GM12872 (cell line): Measurements from ENCODE around the gene ELMO1.

Experiments used
- TF ChIP-seq, protein P1 (sequence below): IDR thresholded peaks from 3 replicates; pipeline ENCODE4 v1.5.1; 2011; ENCODE audit warnings: low read depth, mild to moderate bottlenecking, low read length, moderate library complexity; ENCODE audit not compliant: insufficient read depth

The ELMO1 gene

DNA sequence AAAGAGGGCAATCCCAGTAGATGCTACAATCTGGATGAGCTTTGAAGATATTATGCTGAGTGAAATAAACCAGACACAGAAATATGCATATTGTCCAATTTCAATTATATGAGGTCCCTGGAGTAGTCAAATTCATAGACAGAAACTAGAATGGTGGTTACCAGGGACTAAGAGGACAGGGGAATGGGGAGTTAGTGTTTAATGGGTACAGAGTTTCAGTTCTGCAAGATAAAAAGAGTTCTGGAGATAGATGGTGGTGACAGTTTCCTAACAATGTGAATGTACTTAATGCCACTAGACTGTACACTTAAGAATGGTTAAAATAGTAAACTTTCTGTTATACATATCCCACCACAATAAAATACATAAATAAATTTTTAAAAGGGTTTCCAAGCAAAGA is 236.6 kb downstream of the ELMO1 start:
- TF ChIP-seq, protein P1, sequence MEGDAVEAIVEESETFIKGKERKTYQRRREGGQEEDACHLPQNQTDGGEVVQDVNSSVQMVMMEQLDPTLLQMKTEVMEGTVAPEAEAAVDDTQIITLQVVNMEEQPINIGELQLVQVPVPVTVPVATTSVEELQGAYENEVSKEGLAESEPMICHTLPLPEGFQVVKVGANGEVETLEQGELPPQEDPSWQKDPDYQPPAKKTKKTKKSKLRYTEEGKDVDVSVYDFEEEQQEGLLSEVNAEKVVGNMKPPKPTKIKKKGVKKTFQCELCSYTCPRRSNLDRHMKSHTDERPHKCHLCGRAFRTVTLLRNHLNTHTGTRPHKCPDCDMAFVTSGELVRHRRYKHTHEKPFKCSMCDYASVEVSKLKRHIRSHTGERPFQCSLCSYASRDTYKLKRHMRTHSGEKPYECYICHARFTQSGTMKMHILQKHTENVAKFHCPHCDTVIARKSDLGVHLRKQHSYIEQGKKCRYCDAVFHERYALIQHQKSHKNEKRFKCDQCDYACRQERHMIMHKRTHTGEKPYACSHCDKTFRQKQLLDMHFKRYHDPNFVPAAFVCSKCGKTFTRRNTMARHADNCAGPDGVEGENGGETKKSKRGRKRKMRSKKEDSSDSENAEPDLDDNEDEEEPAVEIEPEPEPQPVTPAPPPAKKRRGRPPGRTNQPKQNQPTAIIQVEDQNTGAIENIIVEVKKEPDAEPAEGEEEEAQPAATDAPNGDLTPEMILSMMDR, result no peak

DNA sequence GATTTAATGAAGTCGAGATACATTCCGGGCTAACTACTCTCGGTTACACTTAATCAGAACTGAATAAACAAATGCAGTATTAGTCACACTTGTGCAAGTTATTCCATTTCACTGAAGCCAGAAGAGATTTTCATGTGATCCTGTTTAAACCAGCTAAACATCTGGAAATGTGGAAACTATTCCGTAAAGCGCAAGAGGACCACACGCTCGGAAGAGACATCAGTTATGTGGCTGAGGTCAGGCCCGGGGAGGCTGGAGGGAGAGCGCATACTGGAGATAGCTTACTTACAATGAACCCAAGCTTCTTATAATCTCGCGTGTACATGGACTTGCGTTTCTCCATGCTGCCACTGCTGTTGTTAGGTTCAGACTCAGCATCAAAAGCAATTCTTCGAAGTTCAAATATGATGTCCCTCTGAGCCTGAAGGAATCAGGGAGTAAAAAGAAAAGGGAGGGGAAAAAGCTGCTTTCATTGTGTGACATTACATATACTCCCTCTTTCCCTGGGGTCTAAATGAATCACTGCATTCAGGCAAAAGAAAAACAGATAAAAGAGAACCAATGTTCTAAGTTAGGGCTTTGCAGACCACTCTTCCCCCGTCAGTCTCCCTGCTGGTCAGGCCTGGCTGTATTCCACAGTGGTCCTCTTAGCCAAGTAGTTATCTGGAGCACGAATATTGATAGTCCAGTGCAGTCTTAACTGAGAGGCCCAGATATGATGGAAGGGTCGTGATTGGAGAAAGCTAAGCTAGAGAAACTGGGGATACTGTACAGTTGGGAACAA is 237.4 kb downstream of the ELMO1 start:
- TF ChIP-seq, protein P1, result no peak

DNA sequence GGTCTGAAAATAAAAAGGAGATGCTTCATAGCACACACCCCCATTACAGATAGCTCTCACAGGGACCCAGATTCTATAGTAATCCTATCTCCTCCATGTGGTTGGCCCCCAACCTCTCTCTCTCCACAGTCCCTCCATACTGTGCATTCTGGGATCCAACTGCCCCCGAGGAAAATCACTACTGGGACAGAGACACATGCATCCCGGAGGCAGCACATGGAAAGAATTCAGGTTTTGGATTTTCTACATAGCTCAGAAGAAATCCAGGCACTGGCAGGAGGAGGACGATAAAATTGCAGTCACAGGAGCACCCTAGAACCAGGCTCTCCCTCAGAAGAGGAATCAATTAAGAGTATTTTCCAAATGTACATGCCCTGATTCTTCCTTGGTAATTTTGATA is 239.5 kb downstream of the ELMO1 start:
- TF ChIP-seq, protein P1, result no peak

DNA sequence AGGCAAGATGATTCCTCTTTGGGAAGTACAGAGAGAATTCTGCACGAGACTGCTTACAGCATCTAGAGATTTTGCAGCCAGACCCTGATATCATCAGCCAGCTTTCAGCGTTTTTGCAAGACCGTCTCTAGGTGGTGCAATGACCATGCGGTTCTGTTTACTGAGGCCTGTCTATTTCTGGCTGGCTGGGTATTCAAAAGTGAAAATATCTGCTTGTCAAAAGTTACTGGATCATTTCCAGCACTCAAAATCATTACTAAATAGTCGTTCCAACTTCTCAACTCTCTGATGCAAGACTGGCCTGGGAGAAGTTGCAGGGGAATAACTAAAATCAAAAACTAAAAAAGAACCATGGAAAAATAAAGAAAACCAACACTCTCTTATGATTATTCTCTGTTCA is 240.1 kb downstream of the ELMO1 start:
- TF ChIP-seq, protein P1, result peak; percentile 50

DNA sequence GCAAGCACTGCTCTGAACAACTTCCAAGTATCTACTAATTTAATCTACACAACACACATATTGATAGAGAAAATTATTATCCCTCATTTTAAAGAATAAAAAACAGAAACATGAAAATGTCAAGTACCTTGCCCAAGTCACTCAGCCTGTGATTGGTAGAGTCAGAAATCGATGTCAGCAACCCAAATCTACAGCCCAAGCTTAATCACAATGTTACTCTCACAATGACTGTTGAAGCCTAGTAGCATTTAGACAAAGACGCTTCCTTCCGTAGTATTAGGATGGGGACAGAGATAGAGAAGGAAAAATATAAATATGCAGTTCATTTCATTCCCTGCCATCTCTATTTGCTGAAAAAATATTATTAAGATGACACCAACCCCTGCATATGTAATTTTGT is 242.5 kb downstream of the ELMO1 start:
- TF ChIP-seq, protein P1, result no peak

DNA sequence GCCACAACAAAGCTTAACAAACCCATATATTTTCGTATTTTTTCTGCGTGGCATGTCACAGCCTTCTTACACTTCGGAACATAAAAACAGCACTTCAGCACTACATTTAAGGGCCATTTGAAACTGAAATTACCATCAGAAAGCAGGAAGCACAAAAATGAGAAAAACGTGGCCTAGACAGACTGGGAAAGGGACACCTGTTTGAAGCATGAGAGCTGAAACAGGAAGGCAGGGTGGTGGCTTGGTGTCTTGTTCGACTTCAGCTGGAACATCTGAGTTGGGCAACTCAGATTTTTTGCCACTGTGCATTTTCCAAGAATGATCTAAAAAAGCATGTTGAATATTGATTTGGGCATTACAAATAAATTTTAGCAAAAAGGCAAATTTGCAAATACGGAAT is 243.2 kb downstream of the ELMO1 start:
- TF ChIP-seq, protein P1, result no peak

DNA sequence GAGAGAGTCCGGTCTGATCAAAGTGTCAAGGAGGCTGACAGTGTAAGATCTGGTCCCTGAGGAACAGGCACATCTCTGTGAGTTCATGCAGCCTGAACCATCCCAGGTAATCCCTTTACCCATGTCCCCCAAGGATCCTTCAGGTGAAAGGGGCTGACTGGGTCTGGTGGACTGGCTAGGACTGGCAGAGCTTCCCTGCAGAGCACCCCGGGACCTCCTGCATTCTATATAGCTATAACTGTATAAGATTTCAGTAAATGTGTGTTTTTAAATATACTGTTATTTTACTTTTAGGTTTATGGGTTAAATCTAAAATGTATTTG is 246.8 kb downstream of the ELMO1 start:
- TF ChIP-seq, protein P1, result no peak
